ENCODE results near the gene SIVA1. TPM values are rescaled to one million over a fixed set of nuclear protein-coding genes. Genes with fewer than 3 reads are reported as not detected.
"Not testable (repeated sequence)": the region's sequence is repeated elsewhere in the genome, so short reads cannot be mapped to it uniquely, and the experiment has no call there.

Gene SIVA1
- total RNA-seq, 1 donor from 2014 or later = 298 TPM

- DNase-seq (ENCODE audit: low read depth) = no peak
- H3K4me3 ChIP-seq (ENCODE audit: low read depth, low read length) = no peak overlapping the region
- TF ChIP-seq CTCF (conservative IDR thresholded peaks at IDR 0.05; ENCODE audit: low read depth, low read length) = no peak
Measured at GRCh38 chr14:104747876-104748275, 5.1 kb upstream of the SIVA1 start.

- no peak for DNase-seq (ENCODE audit: low read depth)
- TF ChIP-seq CTCF (conservative IDR thresholded peaks at IDR 0.05; ENCODE audit: low read depth, low read length) = no peak
- H3K4me3 ChIP-seq (ENCODE audit: low read depth, low read length) = no peak overlapping the region
Measured at GRCh38 chr14:104749111-104749649, 3.8 kb upstream of the SIVA1 start.

- DNase-seq (ENCODE audit: low read depth) = no peak
- H3K4me3 ChIP-seq (ENCODE audit: low read depth, low read length) = no peak overlapping the region
- TF ChIP-seq CTCF (conservative IDR thresholded peaks at IDR 0.05; ENCODE audit: low read depth, low read length) = no peak
Measured at GRCh38 chr14:104750056-104750752, 2.7 kb upstream of the SIVA1 start.

DNA sequence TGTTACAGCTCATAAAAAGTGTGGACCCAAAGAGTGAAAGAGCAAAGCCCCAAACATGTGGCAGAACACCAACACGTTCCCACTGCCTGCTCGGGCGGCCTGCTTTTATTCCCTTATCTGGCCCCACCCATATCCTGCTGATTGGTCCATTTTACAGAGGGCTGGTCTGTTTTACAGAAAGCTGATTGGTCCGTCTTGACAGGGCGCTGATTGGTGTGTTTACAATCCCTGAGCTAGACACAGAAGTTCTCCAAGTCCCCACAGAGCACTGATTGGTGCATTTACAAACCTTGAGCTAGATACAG, 2.2 kb upstream of the SIVA1 start:
- not testable (repeated sequence) for DNase-seq (ENCODE audit: low read depth); H3K4me3 ChIP-seq (ENCODE audit: low read depth, low read length)

GRCh38 chr14:104751539-104752422, 1.2 kb upstream of the SIVA1 start:
- no peak for TF ChIP-seq CTCF (conservative IDR thresholded peaks at IDR 0.05; ENCODE audit: low read depth, low read length)
- H3K4me3 ChIP-seq (ENCODE audit: low read depth, low read length) = peak overlapping the region; percentile 97
- DNase-seq (ENCODE audit: low read depth) = no peak

DNA sequence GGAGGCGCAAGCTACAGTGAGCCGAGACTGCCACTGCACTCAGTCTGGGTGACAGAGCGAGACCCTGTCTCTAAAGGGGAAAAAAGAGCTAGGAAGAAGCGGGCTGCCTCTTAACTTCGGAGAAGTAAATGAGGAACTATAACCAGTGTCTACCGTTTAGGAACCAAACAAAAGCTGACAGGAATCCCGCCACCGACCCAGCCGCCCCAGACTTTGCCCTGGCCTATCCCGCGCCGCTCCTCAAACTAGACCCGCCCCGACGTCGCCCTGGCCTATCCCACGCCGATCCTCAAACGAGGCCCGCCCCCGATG, 568 bp upstream of the SIVA1 start:
- TF ChIP-seq CTCF (conservative IDR thresholded peaks at IDR 0.05; ENCODE audit: low read depth, low read length) = no peak
- peak overlapping the region; percentile 97 for H3K4me3 ChIP-seq (ENCODE audit: low read depth, low read length)
- DNase-seq (ENCODE audit: low read depth) = no peak

GRCh38 chr14:104753528-104754212, 723 bp downstream of the SIVA1 start:
- DNase-seq (ENCODE audit: low read depth) = no peak
- peak overlapping the region; percentile 97 for H3K4me3 ChIP-seq (ENCODE audit: low read depth, low read length)
- peak; percentile 2 for TF ChIP-seq CTCF (conservative IDR thresholded peaks at IDR 0.05; ENCODE audit: low read depth, low read length)
